H1 (cell line): ENCODE results near the gene FHIT. TPM values are rescaled to one million over a fixed set of nuclear protein-coding genes. Genes with fewer than 3 reads are reported as not detected.

ENCODE experiments used
- CTCF ChIA-PET: fragments of 300-600 bp; sonication (Branson Sonifier 250); formaldehyde crosslinking; loops from one replicate; lab custom pipeline; 2021; ENCODE audit not compliant: partially characterized antibody; lab: Charles Lee
- POLR2A ChIA-PET: fragments of 300-600 bp; sonication (Branson Sonifier 250); formaldehyde crosslinking; loops from one replicate; lab custom pipeline; 2021; ENCODE audit warnings: inconsistent platforms; ENCODE audit not compliant: partially characterized antibody; lab: Charles Lee
- DNase-seq, 2 experiments: peaks; one replicate each; pipeline versions ENCODE4 v3.0.0 to v3.0.0-alpha.2; 2010 to 2022; ENCODE audit warnings: low spot score in 2 of 2, low read depth in 1 of 2, mixed read lengths in 1 of 2
- FAIRE-seq: peaks from 2 replicates; lab custom pipeline; 2011; peaks lifted over from hg19 to GRCh38; lab: Jason Lieb, UNC
- H2AFZ ChIP-seq: 2 replicates; pipeline ENCODE4 v1.8.1; 2012; ENCODE audit warnings: low read length, inconsistent platforms
- H2AK5ac ChIP-seq: 2 replicates; pipeline ENCODE4 v1.6.1; 2013; ENCODE audit warnings: low read depth, low read length
- H2BK120ac ChIP-seq: replicated peaks from 2 replicates; pipeline ENCODE3; 2013; ENCODE audit warnings: low read depth, low read length, inconsistent platforms
- H2BK12ac ChIP-seq: 2 replicates; pipeline ENCODE4 v1.6.1; 2013; ENCODE audit warnings: low read depth, low read length
- H2BK15ac ChIP-seq: 2 replicates; pipeline ENCODE4 v1.6.1; 2013; ENCODE audit warnings: low read length
- H2BK20ac ChIP-seq: 2 replicates; pipeline ENCODE4 v1.6.1; 2013; ENCODE audit warnings: low read length
- H2BK5ac ChIP-seq: 2 replicates; pipeline ENCODE4 v1.6.1; 2013; ENCODE audit warnings: low read depth, low read length
- H3K14ac ChIP-seq: 2 replicates; pipeline ENCODE4 v1.6.1; 2013; ENCODE audit warnings: inconsistent platforms; ENCODE audit not compliant: insufficient read length
- H3K18ac ChIP-seq: 2 replicates; pipeline ENCODE4 v1.6.1; 2013; ENCODE audit warnings: low read length; ENCODE audit errors: extremely low read depth
- H3K23ac ChIP-seq: 2 replicates; pipeline ENCODE4 v1.6.1; 2013; ENCODE audit warnings: inconsistent platforms; ENCODE audit not compliant: insufficient read length
- H3K23me2 ChIP-seq: 2 replicates; pipeline ENCODE4 v1.6.1; 2013; ENCODE audit warnings: low read depth, low read length
- H3K27ac ChIP-seq: 2 replicates; pipeline ENCODE4 v1.6.1; 2011; ENCODE audit warnings: low read depth, low read length, inconsistent platforms
- H3K27me3 ChIP-seq, 4 experiments: replicated peaks in 1 of 4; 1 replicate in 1 of 4; 2 replicates in 3 of 4; pipeline versions ENCODE4 v1.6.1 to v1.8.1; 2011 to 2013; ENCODE audit warnings: low read length in 3 of 4, mild to moderate bottlenecking in 3 of 4, inconsistent platforms in 2 of 4, mixed read lengths in 2 of 4, moderate library complexity in 1 of 4; ENCODE audit not compliant: control insufficient read depth in 3 of 4, insufficient read depth in 3 of 4; ENCODE audit errors: extremely low read depth in 1 of 4
- H3K36me3 ChIP-seq, 4 experiments: 2 replicates each; pipeline versions ENCODE4 v1.6.1 to v1.8.1; 2011 to 2013; ENCODE audit warnings: mild to moderate bottlenecking in 4 of 4, low read length in 3 of 4, moderate library complexity in 2 of 4, control low read depth in 1 of 4, inconsistent platforms in 1 of 4; ENCODE audit not compliant: insufficient read depth in 4 of 4, control insufficient read depth in 2 of 4
- H3K4ac ChIP-seq: replicated peaks from 2 replicates; pipeline ENCODE3; 2013; ENCODE audit warnings: low read length, low read depth, mixed read lengths, inconsistent platforms; ENCODE audit not compliant: insufficient read length
- H3K4me1 ChIP-seq, 4 experiments: replicated peaks in 1 of 4; 1 replicate in 1 of 4; 2 replicates in 3 of 4; pipeline versions ENCODE4 v1.6.1 to v1.8.1; 2011 to 2013; ENCODE audit warnings: low read length in 3 of 4, inconsistent platforms in 2 of 4, mixed read lengths in 1 of 4; ENCODE audit not compliant: insufficient read depth in 4 of 4, control insufficient read depth in 3 of 4
- H3K4me2 ChIP-seq, 2 experiments: 2 replicates each; pipeline versions ENCODE4 v1.6.1 to v1.8.1; 2011 to 2013; ENCODE audit warnings: low read depth in 2 of 2, low read length in 2 of 2, control low read depth in 1 of 2, inconsistent platforms in 1 of 2, mild to moderate bottlenecking in 1 of 2; ENCODE audit not compliant: insufficient read depth in 1 of 2
- H3K4me3 ChIP-seq, 4 experiments: fragments of 200-600, 300-600 bp in 1 of 4; sonication (generic), shearing (Covaris generic), sonication (Bioruptor Twin) in 1 of 4; 2 replicates each; pipeline versions ENCODE4 v1.5.1 to v1.8.1; 2011 to 2016; ENCODE audit warnings: low read length in 4 of 4, low read depth in 3 of 4, control low read depth in 2 of 4, inconsistent platforms in 2 of 4, mild to moderate bottlenecking in 2 of 4, mixed read lengths in 1 of 4, moderate library complexity in 1 of 4; ENCODE audit not compliant: insufficient read depth in 2 of 4; ENCODE audit errors: extremely low read depth in 1 of 4
- H3K56ac ChIP-seq: replicated peaks from 2 replicates; pipeline ENCODE3; 2013; ENCODE audit warnings: low read depth, mild to moderate bottlenecking, mixed read lengths, low read length, inconsistent platforms; ENCODE audit not compliant: insufficient read length
- H3K79me1 ChIP-seq: 2 replicates; pipeline ENCODE4 v1.6.1; 2013; ENCODE audit warnings: low read depth, low read length, control low read depth
- H3K79me2 ChIP-seq, 2 experiments: 2 replicates each; pipeline versions ENCODE4 v1.6.1 to v1.8.1; 2012 to 2013; ENCODE audit warnings: low read length in 2 of 2, mild to moderate bottlenecking in 2 of 2, inconsistent platforms in 1 of 2; ENCODE audit not compliant: insufficient read depth in 2 of 2, control insufficient read depth in 1 of 2
- H3K9ac ChIP-seq, 4 experiments: replicated peaks in 1 of 4; 1 replicate in 1 of 4; 2 replicates in 3 of 4; pipeline versions ENCODE4 v1.6.1 to v1.8.1; 2011 to 2013; ENCODE audit warnings: low read depth in 3 of 4, low read length in 3 of 4, control low read depth in 2 of 4, mild to moderate bottlenecking in 2 of 4, moderate library complexity in 2 of 4, inconsistent platforms in 1 of 4; ENCODE audit errors: extremely low read depth in 1 of 4
- H3K9me3 ChIP-seq, 2 experiments: 2 replicates each; pipeline versions ENCODE4 v1.6.1 to v1.8.1; 2012 to 2013; ENCODE audit warnings: mild to moderate bottlenecking in 2 of 2, moderate library complexity in 2 of 2, control low read depth in 1 of 2, inconsistent platforms in 1 of 2, low read depth in 1 of 2, low read length in 1 of 2, mixed read lengths in 1 of 2; ENCODE audit not compliant: insufficient read depth in 2 of 2
- H4K20me1 ChIP-seq, 2 experiments: replicated peaks in 1 of 2; 2 replicates each; pipeline versions ENCODE3 to v1.8.1; 2011 to 2013; ENCODE audit warnings: inconsistent platforms in 2 of 2, low read length in 2 of 2, mild to moderate bottlenecking in 1 of 2; ENCODE audit not compliant: insufficient read depth in 2 of 2, control insufficient read depth in 1 of 2
- H4K5ac ChIP-seq: 2 replicates; pipeline ENCODE4 v1.6.1; 2013; ENCODE audit warnings: low read length, low read depth, mixed read lengths, inconsistent platforms; ENCODE audit not compliant: insufficient read length
- H4K8ac ChIP-seq: 2 replicates; pipeline ENCODE4 v1.8.0; 2013; ENCODE audit warnings: mild to moderate bottlenecking, moderate library complexity, low read length, inconsistent platforms; ENCODE audit not compliant: insufficient read depth; ENCODE audit errors: extremely low read depth
- H4K91ac ChIP-seq: replicated peaks from 2 replicates; pipeline ENCODE3; 2013; ENCODE audit warnings: low read length, mixed read lengths, inconsistent platforms; ENCODE audit not compliant: insufficient read length
- ASH2L ChIP-seq: fragments of 200-600, 300-600 bp; sonication (generic); IDR thresholded peaks from one replicate; pipeline ENCODE4 v1.7.1; 2017; ENCODE audit warnings: low read length
- ATF3 ChIP-seq: IDR thresholded peaks from 2 replicates; pipeline ENCODE4 v1.6.1; 2011; ENCODE audit warnings: low read depth, mild to moderate bottlenecking, low read length; ENCODE audit not compliant: insufficient read depth
- CEBPB ChIP-seq: IDR thresholded peaks from 2 replicates; pipeline ENCODE4 v1.6.1; 2012; ENCODE audit warnings: low read depth, low read length
- CREB1 ChIP-seq: IDR thresholded peaks from 2 replicates; pipeline ENCODE4 v1.6.1; 2012; ENCODE audit warnings: inconsistent platforms
- E2F6 ChIP-seq: IDR thresholded peaks from 2 replicates; pipeline ENCODE4 v1.6.1; 2012; ENCODE audit warnings: inconsistent platforms
- EP300 ChIP-seq, 2 experiments: IDR thresholded peaks; 1 replicate in 1 of 2; 2 replicates in 1 of 2; pipeline ENCODE4 v1.6.1; 2011 to 2012; ENCODE audit warnings: low read depth in 2 of 2, low read length in 2 of 2, mild to moderate bottlenecking in 2 of 2, borderline replicate concordance in 1 of 2, inconsistent platforms in 1 of 2, moderate library complexity in 1 of 2
- HDAC6 ChIP-seq: IDR thresholded peaks from one replicate; pipeline ENCODE4 v1.7.1; 2012; ENCODE audit warnings: low read depth, mild to moderate bottlenecking, inconsistent platforms, low read length, moderate library complexity
- POLR2A ChIP-seq, 2 experiments: IDR thresholded peaks; 1 replicate in 1 of 2; 2 replicates in 1 of 2; pipeline ENCODE4 v1.6.1; 2011; ENCODE audit warnings: low read depth in 2 of 2, low read length in 2 of 2, mild to moderate bottlenecking in 2 of 2; ENCODE audit errors: control extremely low read depth in 1 of 2
- RFX5 ChIP-seq: IDR thresholded peaks from 2 replicates; pipeline ENCODE4 v1.6.1; 2011; ENCODE audit warnings: low read depth, low read length, improper control_type of control experiment, borderline replicate concordance
- RNF2 ChIP-seq: fragments of 200-900, 300-1000 bp; sonication (generic); IDR thresholded peaks from 2 replicates; pipeline ENCODE4 v1.7.1; 2016; ENCODE audit warnings: borderline replicate concordance, low read depth, mild to moderate bottlenecking, antibody characterized with exemption, low read length; ENCODE audit not compliant: poor library complexity, severe bottlenecking; ENCODE audit errors: missing control alignments
- TAF1 ChIP-seq: IDR thresholded peaks from 2 replicates; pipeline ENCODE4 v1.6.1; 2011; ENCODE audit warnings: mild to moderate bottlenecking, low read depth, low read length
- TBP ChIP-seq: IDR thresholded peaks from 2 replicates; pipeline ENCODE4 v1.6.1; 2011; ENCODE audit warnings: low read depth, low read length, improper control_type of control experiment
- ZNF274 ChIP-seq: IDR thresholded peaks from 2 replicates; pipeline ENCODE4 v1.7.0; 2012; ENCODE audit warnings: low read length, borderline replicate concordance; ENCODE audit errors: extremely low read depth
- WGBS, 2 experiments: shearing (Covaris generic) in 1 of 2; methylation state at CpG; one replicate each; pipeline versions ENCODE4 v1.1.6 to v1.1.7; 2013 to 2015; ENCODE audit warnings: low lambda C conversion rate in 2 of 2, mixed read lengths in 2 of 2, inconsistent platforms in 1 of 2, low coverage in 1 of 2, missing lambda C conversion rate in 1 of 2; ENCODE audit not compliant: insufficient replicate concordance in 2 of 2, insufficient coverage in 1 of 2, insufficient read length in 1 of 2; ENCODE audit errors: extremely low coverage in 1 of 2, missing lambda C conversion rate in 1 of 2; 5-methylcytosine and 5-hydroxymethylcytosine counted together
- polyA plus RNA-seq, 7 experiments: library from polyadenylated mRNA; depleted of rRNA in 3 of 7; stranded (reverse) in 5 of 7; unstranded in 2 of 7; fragments of >200 nt in 5 of 7; fragments of 200-250 nt in 2 of 7; gene quantifications; 1 replicate in 5 of 7; 2 replicates in 1 of 7; 4 replicates in 1 of 7; pipeline versions ENCODE4 v1.2.1 to v1.2.3, GENCODE V29; 2011 to 2013; ENCODE audit warnings: missing spikeins in 2 of 7, mixed read lengths in 2 of 7
- total RNA-seq: library from RNA; stranded (reverse); fragmentation: NEBNext Ultra II Directional; extraction: Animal tissue kit (Norgen Biotek cat#: 25700); gene quantifications from 2 replicates; pipeline ENCODE4 v1.2.1, GENCODE V29; 2021

Gene FHIT
- total and polyA plus RNA-seq, 2 of the 8 experiments (the other 6 are each of a cell fraction or from before 2014, with no cell fraction given) = 1.2 to 3.2 TPM

DNA sequence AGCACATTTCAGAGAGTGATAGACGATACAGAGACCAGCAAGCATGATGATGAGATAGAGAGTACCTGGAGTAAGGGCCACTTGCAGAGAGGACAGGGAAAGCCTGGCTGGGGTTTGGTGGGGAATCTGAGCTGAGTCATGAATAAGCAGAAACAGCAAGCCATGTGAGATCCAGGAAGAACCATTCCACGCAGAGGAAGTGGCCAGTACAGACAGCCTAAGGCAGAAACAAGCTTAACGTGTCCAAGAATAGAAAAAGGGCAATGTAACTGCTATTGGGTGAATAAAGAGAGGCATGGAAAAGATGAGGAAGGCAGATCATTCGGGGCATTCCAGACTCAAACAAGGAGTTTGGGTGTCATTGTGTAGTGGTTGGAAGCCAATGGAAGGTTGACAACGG lies 1385.2 kb downstream of the FHIT start:
- CTCF ChIA-PET = interaction anchor here (0.7 to 2.1 kb wide), 2 partner anchors 8 to 9 kb away, joined by 3 to 5 read pairs; no protein-coding TSS in a partner anchor
- no peaks in the 10 kb centered on the region for H3K79me1 ChIP-seq
- H3K18ac ChIP-seq = no peak overlapping the region
- no peak overlapping the region for H4K5ac ChIP-seq
- no peak overlapping the region for H3K9ac ChIP-seq
- H3K79me2 ChIP-seq = no peaks in the 10 kb centered on the region
- no peaks in the 10 kb centered on the region; a peak in 1 of 7 replicates for H3K4me1 ChIP-seq
- H3K27ac ChIP-seq = no peak overlapping the region
- H3K4me3 ChIP-seq = no peak overlapping the region
- FAIRE-seq = no peak
- no peak overlapping the region for H2AK5ac ChIP-seq
- no peaks in the 10 kb centered on the region for H3K36me3 ChIP-seq
- H3K14ac ChIP-seq = no peak overlapping the region
- no peak overlapping the region for H3K4me2 ChIP-seq
- no peak overlapping the region for H2BK15ac ChIP-seq
- no peak overlapping the region for H2BK20ac ChIP-seq
- H4K8ac ChIP-seq = no peak overlapping the region
- no peaks in the 10 kb centered on the region for H3K27me3 ChIP-seq
- no peak overlapping the region for H3K56ac ChIP-seq
- H3K23me2 ChIP-seq = no peaks in the 10 kb centered on the region; the same call in 1 of the 2 replicates
- H3K4ac ChIP-seq = no peak overlapping the region
- H2BK5ac ChIP-seq = no peak overlapping the region
- H2AFZ ChIP-seq = no peak overlapping the region; the same call in 1 of the 2 replicates
- TF ChIP-seq POLR2A (IDR thresholded peaks at IDR 0.05; ENCODE audit: control extremely low read depth in 1 of 2, low read depth in 2 of 2, low read length in 2 of 2) = no peak
- TF ChIP-seq HDAC6 = no peak
- TF ChIP-seq ATF3 = no peak
- TF ChIP-seq CREB1 = no peak
- no peak for TF ChIP-seq EP300 (IDR thresholded peaks at IDR 0.05; ENCODE audit: borderline replicate concordance in 1 of 2, low read depth in 2 of 2, low read length in 2 of 2)
- TF ChIP-seq TBP = no peak
- TF ChIP-seq E2F6 = no peak
- TF ChIP-seq ASH2L = no peak
- no peak for TF ChIP-seq TAF1
- TF ChIP-seq ZNF274 = no peak
- TF ChIP-seq RFX5 = no peak
- no peak for TF ChIP-seq CEBPB
- TF ChIP-seq RNF2 = no peak
- TF ChIP-seq, all 59 proteins: peak for 0
- Histone ChIP-seq H3K9me3 (no peaks in the 10 kb centered on the region; a peak in 1 of 4 replicates), H2BK12ac (no peak overlapping the region), H2BK120ac (no peak overlapping the region), H4K20me1 (no peaks in the 10 kb centered on the region), H3K23ac (no peak overlapping the region), H4K91ac (no peak overlapping the region)
- DNase-seq = no peak
- WGBS, 2 experiments = 83% methylated on average over 5 of the region's 5 CpGs; no CpG with 5 or more reads in 1 of the 2 experiments
- POLR2A ChIA-PET = no interaction called here
